Sigmoid colon (tissue), 7 donors: ENCODE data around the gene SMARCC1. TPM values are rescaled to one million over a fixed set of nuclear protein-coding genes. Genes with fewer than 3 reads are reported as not detected.

Source experiments
- DNase-seq: peaks from one replicate; pipeline ENCODE4 v3.0.0-alpha.2; 2019
- H3K27ac ChIP-seq, 4 donors: fragments of 200-600 bp; sonication (generic); one replicate each; pipeline ENCODE4 v1.5.1; 2016 to 2019; ENCODE audit warnings: mild to moderate bottlenecking in 1 of 4
- H3K27me3 ChIP-seq, 3 donors: fragments of 200-600 bp; sonication (generic); one replicate each; pipeline ENCODE4 v1.5.1; 2019; ENCODE audit warnings: mild to moderate bottlenecking in 1 of 3
- H3K36me3 ChIP-seq, 4 donors: fragments of 200-600 bp; sonication (generic); one replicate each; pipeline ENCODE4 v1.5.1; 2016 to 2019
- H3K4me1 ChIP-seq, 4 donors: fragments of 200-600 bp; sonication (generic); one replicate each; pipeline ENCODE4 v1.5.1; 2017 to 2019
- H3K4me3 ChIP-seq, 4 donors: fragments of 200-600 bp; sonication (generic); one replicate each; pipeline ENCODE4 v1.5.1; 2017 to 2019; ENCODE audit warnings: mild to moderate bottlenecking in 2 of 4, moderate library complexity in 1 of 4
- H3K9me3 ChIP-seq, 4 donors: fragments of 200-600 bp in 3 of 4; sonication (generic) in 3 of 4; one replicate each; pipeline versions ENCODE4 v1.5.1 to v1.6.1; 2013 to 2019
- CTCF ChIP-seq, 4 experiments: fragments of 450-650 bp in 3 of 4; fragments of 200-600 bp in 1 of 4; IDR thresholded peaks; one replicate each; pipeline ENCODE4 v1.5.1; 2016 to 2019; ENCODE audit warnings: antibody characterized with exemption in 4 of 4, mild to moderate bottlenecking in 3 of 4, moderate library complexity in 2 of 4
- EP300 ChIP-seq, 4 donors: sonication (generic); formaldehyde crosslinking; IDR thresholded peaks; one replicate each; pipeline ENCODE4 v1.6.1; 2017; ENCODE audit warnings: antibody characterized with exemption in 4 of 4
- POLR2A ChIP-seq, 2 donors: fragments of 450-650 bp; IDR thresholded peaks; one replicate each; pipeline ENCODE4 v1.6.1; 2016; ENCODE audit warnings: antibody characterized with exemption in 2 of 2, mild to moderate bottlenecking in 2 of 2, moderate library complexity in 2 of 2
- POLR2AphosphoS5 ChIP-seq, 4 donors: sonication (generic); formaldehyde crosslinking; IDR thresholded peaks; one replicate each; pipeline ENCODE4 v1.6.1; 2017; ENCODE audit warnings: antibody characterized with exemption in 4 of 4
- WGBS, 2 donors: extraction: QIAGEN DNeasy Blood & Tissue Kit; methylation state at CpG; one replicate each; pipeline ENCODE4 v1.1.7; 2013; 5-methylcytosine and 5-hydroxymethylcytosine counted together
- intact Hi-C: fragments of 100-400 bp; cut with DNase I; formaldehyde crosslinking; loops from one replicate; pipeline ENCODE4 v1.15.1; 2023
- polyA plus RNA-seq, 3 donors: library from polyadenylated mRNA; stranded (reverse); fragments of 200-250 nt; gene quantifications; one replicate each; pipeline ENCODE4 v1.2.3, GENCODE V29; 2013
- total RNA-seq, 4 donors: library from RNA; depleted of rRNA; stranded (reverse); fragments of >200 nt; gene quantifications; one replicate each; pipeline ENCODE4 v1.1.0, GENCODE V29; 2016
- donor health status: healthy with polysubstance abuse.
- donor health status: Bipolar disorder and iron deficiency.
- donor health status: healthy.

SMARCC1 gene
- total and polyA plus RNA-seq, 7 donors = 11.1 to 57.3 (median 43.9) TPM

GRCh38 chr3:47715928-47716327 is 65.8 kb downstream of the SMARCC1 start:
- H3K9me3 ChIP-seq = no peaks in the 10 kb centered on the region
- TF ChIP-seq POLR2A (IDR thresholded peaks at IDR 0.05) (no peak), POLR2AphosphoS5 (IDR thresholded peaks at IDR 0.05) (no peak), CTCF (IDR thresholded peaks at IDR 0.05) (no peak), EP300 (IDR thresholded peaks at IDR 0.05) (no peak)
- peaks cover 12 to 69% (median 13%) of the 10 kb centered on the region in 4 donors for H3K36me3 ChIP-seq
- no peaks in the 10 kb centered on the region for H3K4me1 ChIP-seq
- intact Hi-C loops = no loop called here
- H3K27ac ChIP-seq = no peak overlapping the region
- 94% methylated on average over 4 of the region's 4 CpGs for WGBS, 2 donors
- no peak for DNase-seq
- H3K4me3 ChIP-seq = no peak overlapping the region
- no peaks in the 10 kb centered on the region for H3K27me3 ChIP-seq

- intact Hi-C loops = no loop called here
- Histone ChIP-seq H3K9me3 (no peaks in the 10 kb centered on the region), H3K36me3 (peaks cover 8 to 71% (median 12%) of the 10 kb centered on the region in 4 donors), H3K27ac (no peak overlapping the region), H3K4me3 (no peak overlapping the region), H3K27me3 (no peaks in the 10 kb centered on the region), H3K4me1 (no peaks in the 10 kb centered on the region)
- no peak for DNase-seq
- WGBS, 2 donors = 91 to 93% methylated on average over 6 of the region's 6 CpGs
- TF ChIP-seq POLR2AphosphoS5 (IDR thresholded peaks at IDR 0.05) = no peak
- TF ChIP-seq EP300 (IDR thresholded peaks at IDR 0.05) = no peak
- no peak for TF ChIP-seq POLR2A (IDR thresholded peaks at IDR 0.05)
- TF ChIP-seq CTCF (IDR thresholded peaks at IDR 0.05) = no peak
Measured at GRCh38 chr3:47714606-47715005, 67.1 kb downstream of the SMARCC1 start.

GRCh38 chr3:47713655-47714054 is 68.0 kb downstream of the SMARCC1 start:
- WGBS, 2 donors = 91 to 95% methylated on average over 2 of the region's 2 CpGs
- Histone ChIP-seq H3K36me3 (peaks cover 3 to 72% (median 11%) of the 10 kb centered on the region in 4 donors), H3K4me3 (no peak overlapping the region), H3K27me3 (no peaks in the 10 kb centered on the region), H3K4me1 (no peaks in the 10 kb centered on the region), H3K27ac (no peak overlapping the region), H3K9me3 (no peaks in the 10 kb centered on the region)
- TF ChIP-seq POLR2A (IDR thresholded peaks at IDR 0.05) = no peak
- TF ChIP-seq EP300 (IDR thresholded peaks at IDR 0.05) = no peak
- TF ChIP-seq POLR2AphosphoS5 (IDR thresholded peaks at IDR 0.05) = no peak
- no peak for TF ChIP-seq CTCF (IDR thresholded peaks at IDR 0.05)
- DNase-seq = no peak
- intact Hi-C loops = no loop called here

GRCh38 chr3:47712398-47712797 is 69.3 kb downstream of the SMARCC1 start:
- Histone ChIP-seq H3K36me3 (peaks cover 3 to 67% (median 10%) of the 10 kb centered on the region in 4 donors), H3K9me3 (no peaks in the 10 kb centered on the region), H3K27me3 (no peaks in the 10 kb centered on the region), H3K4me3 (no peak overlapping the region), H3K4me1 (no peaks in the 10 kb centered on the region), H3K27ac (no peak overlapping the region)
- no peak for DNase-seq
- 85 to 99% methylated on average over 2 of the region's 2 CpGs for WGBS, 2 donors
- intact Hi-C loops = no loop called here
- no peak for TF ChIP-seq CTCF (IDR thresholded peaks at IDR 0.05)
- TF ChIP-seq POLR2A (IDR thresholded peaks at IDR 0.05) = no peak
- no peak for TF ChIP-seq EP300 (IDR thresholded peaks at IDR 0.05)
- TF ChIP-seq POLR2AphosphoS5 (IDR thresholded peaks at IDR 0.05) = no peak

GRCh38 chr3:47711596-47711995 is 70.1 kb downstream of the SMARCC1 start:
- no peak overlapping the region for H3K27ac ChIP-seq
- DNase-seq = no peak
- no peaks in the 10 kb centered on the region for H3K4me1 ChIP-seq
- intact Hi-C loops = no loop called here
- WGBS, 2 donors = 44 to 83% methylated on average over 3 of the region's 3 CpGs
- no peaks in the 10 kb centered on the region for H3K9me3 ChIP-seq
- peaks cover 3 to 70% (median 12%) of the 10 kb centered on the region in 4 donors for H3K36me3 ChIP-seq
- TF ChIP-seq CTCF (IDR thresholded peaks at IDR 0.05) = no peak
- no peak for TF ChIP-seq POLR2AphosphoS5 (IDR thresholded peaks at IDR 0.05)
- TF ChIP-seq EP300 (IDR thresholded peaks at IDR 0.05) = no peak
- H3K4me3 ChIP-seq = no peak overlapping the region
- no peaks in the 10 kb centered on the region for H3K27me3 ChIP-seq
